C1 segment of cervical spinal cord (tissue), 14 donors: Measurements from ENCODE around the gene ZNF23.
A peak's percentile ranks its signal among the peaks of the same experiment; 100 is the strongest.

Experiments
- DNase-seq, 14 donors: peaks; one replicate each; lab custom pipeline; 2025; lab: John Stamatoyannopoulos, UW

The ZNF23 gene

DNA sequence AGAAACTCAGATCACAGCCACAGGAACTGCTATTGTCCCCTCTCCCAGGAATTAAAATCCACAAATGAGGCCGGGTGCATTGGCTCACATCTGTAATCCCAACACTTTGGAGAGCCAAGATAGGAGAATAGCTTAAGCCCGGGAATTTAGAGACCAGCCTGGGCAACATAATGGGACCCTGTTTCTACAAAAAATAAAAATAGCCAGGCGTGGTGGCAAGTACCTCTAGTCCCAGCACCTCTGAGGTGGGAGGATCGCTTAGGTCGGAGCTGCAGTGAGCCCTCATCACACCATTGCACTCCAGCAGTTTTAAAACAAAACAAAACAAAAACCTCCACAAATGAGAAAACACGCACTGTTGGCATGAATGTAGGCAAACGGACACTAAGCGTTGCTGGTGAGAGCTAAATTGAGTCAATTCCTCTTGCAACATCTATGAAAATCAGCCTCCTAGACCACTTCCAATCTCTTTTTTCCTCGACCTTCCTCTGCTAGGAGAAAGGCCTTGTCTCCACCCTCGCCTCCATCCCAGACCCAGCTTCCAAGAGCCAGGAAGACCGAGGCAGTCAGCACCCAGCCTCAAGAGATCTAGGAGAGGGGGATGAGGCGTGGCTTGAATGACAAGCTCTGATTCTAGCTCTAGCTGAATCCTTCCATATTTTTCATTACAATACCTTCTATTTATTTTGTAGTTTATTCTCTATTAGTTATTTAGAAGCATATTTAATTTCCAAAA is 35.0 kb downstream of the ZNF23 start:
- no peak for DNase-seq

DNA sequence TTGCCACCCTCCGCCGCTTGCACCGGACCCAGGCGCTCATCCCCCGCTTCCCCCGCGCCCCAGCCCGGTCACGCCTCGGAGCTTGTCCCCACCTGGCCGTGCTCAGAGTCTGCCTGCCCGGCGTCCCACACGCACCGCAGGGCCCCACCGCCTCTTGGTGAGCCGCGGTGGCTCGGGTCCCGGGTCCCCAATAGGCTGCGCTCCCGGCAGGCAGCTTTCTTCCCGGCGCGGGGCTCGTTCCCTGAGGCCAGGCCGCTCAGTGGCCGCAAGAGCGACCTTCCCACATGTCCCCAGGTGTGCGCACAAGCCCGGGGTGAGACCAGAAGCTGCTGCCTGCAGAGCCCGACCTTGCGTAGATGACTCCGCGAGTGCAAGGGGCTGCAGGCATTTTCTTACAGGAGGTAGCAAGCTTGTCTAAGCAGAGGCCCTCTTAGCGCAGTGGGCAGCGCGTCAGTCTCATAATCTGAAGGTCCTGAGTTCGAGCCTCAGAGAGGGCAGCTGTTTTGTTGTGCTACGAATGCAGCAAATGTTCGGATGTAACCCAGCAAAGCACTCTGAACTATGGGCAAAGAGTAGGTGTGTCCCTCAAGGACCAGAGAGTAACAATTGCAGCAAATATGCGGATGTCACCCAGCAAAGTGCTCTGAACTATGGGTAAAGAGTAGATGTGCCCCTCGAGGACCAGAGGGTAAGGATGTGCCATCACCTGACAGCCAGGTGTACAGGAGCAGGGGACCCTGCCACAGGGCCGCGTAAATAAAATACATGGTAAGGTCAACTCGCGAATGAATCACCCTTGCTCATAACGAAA is 35.8 kb downstream of the ZNF23 start:
- peak in 1 of 14 donors; percentile 16 for DNase-seq

DNA sequence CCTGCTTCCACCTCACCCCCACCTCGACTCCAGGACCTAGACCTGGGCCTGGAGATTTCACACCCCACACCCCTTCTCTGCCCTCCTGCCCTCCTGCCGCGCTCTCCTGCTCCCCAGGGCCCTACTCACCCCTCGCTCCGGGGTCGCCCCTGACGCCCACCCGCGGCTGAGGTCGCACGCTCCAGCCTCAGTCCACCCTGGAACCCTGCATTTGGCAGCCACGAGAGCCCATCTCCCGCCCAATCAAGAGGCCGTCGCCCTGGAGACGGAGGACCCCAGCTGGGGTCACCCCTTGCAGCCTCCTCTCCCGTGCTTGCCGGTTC is 36.3 kb downstream of the ZNF23 start:
- DNase-seq = no peak

DNA sequence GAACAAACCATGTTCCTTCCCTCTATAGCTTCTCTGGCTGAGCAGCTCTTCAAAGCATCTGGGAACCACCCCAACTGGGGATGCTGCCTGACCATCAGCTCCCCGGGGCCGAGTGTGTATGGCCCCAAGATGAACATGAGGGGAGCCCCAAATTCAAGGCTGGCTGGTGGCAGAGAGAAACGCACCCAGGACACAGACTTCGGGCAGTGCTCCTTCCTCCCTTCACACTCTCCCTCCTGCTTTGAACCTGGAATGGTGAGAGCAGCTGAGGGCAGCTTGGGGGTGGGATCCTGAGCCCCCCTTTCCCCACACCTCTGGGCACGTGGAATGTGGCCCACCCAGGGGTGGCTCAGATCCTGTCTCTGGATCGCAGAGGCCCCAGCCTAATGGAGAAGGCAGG is 37.4 kb downstream of the ZNF23 start:
- no peak for DNase-seq

DNA sequence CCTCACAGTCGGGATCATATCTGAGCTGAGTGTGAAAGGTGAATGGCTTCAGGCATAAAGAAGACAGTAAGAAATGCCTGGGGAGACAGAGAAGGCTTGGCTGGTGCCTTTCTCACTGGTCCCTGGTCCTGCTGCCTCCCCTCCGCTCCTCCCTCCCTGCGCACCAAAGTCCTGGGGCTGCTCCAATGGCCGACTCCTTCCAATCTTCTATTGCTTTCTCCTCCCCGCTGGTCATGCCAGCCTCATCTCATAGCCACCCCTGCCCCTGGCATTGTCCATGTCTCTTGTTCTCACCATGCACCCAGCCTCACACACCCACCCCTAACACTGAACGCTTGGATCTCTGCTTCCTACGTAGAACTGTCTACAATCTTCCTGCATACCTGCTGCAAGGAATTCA is 38.2 kb downstream of the ZNF23 start:
- no peak for DNase-seq

DNA sequence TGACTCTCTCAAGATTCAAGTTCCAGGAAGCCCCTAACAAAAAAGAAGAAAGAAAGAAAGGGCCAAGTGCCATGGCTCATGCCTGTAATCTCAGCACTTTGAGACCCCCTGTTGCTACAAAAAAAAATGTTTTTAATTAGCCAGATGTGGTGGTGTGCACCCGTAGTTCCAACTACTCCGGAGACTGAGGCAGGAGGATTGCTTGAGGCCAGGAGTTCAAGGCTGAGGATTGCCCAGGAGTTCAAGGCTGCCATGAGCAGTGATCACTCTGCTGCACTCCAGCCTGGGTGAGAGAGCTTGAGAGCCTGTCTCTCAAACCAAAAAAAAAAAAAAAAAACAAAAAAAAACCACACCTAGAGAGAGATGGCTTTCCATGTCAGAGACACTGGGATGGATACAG is 39.0 kb downstream of the ZNF23 start:
- DNase-seq = no peak

DNA sequence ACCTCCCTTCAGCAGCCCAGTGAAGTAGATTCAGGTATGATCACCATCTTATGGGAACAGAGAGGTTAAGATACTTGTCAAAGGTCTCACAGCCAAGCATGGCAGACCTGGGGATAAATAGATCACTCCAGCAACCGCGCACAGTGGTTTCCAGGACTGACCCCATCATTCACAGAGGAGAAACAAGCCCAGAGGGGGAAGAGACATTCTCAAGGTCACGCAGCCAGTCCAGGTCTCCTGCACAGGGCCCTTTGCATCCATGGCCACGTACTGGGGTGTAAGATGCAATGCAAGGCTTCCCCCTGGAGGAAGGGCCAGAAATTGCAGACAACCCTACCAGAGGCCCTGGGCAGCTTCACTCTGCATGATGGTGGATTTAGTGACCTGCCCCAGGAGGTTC is 40.1 kb downstream of the ZNF23 start:
- DNase-seq = no peak

DNA sequence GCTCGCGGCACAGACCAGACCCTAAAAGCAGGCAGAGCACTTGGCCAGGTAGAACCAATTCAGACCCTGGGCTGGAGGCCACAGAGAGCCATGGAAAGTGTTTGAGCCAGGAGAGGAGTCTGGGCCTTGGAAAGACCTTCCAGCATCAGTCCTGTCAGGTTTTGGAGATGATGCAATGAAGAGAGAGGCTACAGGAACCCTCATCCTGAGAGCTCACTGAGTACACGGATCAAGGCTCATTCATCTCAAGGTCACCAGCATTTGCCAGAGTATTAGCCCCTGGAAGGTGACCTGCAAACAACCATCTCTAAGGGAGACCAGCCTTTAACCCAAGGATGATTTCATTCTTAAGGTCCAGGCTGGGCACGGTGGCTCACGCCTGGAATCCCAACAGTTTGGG is 48.0 kb downstream of the ZNF23 start:
- no peak for DNase-seq

DNA sequence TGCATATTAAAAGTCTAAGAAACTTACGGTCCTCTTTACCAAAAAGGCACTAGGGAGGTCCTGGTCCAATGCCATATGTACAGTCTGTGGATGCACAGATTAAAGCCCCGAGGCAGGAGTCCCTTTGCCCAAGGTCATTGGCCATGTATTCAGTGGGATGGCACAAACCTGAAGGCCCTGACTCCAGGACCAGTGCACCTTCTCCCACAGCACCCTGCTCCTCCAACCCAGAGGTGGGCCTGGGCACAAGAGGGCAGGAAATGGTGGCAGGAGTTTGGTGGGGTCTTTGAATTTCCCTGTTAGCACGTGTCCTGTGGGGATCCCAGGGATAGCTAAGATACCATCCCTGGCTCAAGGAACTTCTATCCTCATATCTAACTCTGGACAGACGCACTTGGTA is 48.7 kb downstream of the ZNF23 start:
- DNase-seq = no peak

DNA sequence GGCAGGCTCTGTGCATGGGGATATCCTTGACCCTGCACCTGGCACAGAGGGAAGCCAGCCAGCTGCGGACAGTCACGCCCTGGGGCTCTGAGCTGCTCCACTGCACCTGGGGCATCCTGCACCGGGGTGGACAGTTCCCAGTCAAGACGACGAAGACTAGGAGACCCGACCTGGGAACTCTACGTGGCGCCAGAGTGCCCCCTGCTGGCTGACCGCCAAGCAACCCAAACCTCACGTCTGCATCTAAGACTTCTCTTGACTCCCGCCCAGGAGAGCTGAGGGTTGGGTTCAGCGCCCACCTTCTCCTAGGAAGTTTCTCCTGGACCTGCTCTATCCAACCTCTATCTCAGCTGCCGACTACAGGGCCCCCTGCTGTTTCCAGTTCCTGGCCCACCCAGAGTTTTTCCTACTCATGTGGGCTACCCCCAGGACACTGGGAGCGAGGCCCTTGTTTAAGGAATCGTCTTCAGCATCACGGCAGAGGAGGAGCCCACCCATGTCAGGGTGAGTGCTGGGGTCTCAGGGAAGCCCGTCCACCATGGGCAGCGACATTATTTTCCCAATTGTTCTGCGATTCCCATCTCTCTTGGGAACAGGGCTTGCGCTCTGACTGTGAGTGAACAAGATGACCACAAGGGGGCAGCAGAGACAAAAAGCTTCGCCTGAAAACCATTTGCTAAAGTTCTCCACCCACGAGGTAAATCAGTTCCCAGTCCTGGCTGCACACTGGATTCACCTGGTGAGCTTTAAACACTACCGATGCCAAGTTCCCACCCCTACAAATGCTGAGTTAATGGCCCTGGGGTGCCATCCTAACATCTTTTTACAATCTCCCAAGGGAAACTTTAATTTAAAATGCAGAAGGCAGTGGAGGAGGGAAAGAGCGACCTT is 49.5 kb downstream of the ZNF23 start:
- peak in 12 of 14 donors; percentile 4 to 37 (median 20) for DNase-seq

DNA sequence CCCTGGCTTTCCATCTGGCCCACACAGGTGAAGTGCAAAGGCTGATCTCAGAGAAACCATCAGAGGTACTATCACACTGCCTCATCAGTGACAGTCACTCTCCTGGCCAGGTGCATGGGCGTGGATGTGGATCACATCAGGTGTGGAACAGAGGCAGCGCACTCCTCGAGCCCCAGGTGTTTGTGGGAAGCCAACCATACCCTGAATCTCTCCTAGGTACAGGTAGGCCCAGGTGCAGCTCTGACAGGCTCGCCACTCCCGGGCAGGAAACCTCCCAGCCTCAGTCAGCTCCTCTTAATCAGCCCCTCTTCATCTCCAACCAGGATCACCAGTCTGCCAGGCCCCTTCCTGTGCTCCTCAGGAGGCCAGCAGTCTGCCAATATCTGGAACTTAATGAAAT is 51.9 kb downstream of the ZNF23 start:
- DNase-seq = no peak

DNA sequence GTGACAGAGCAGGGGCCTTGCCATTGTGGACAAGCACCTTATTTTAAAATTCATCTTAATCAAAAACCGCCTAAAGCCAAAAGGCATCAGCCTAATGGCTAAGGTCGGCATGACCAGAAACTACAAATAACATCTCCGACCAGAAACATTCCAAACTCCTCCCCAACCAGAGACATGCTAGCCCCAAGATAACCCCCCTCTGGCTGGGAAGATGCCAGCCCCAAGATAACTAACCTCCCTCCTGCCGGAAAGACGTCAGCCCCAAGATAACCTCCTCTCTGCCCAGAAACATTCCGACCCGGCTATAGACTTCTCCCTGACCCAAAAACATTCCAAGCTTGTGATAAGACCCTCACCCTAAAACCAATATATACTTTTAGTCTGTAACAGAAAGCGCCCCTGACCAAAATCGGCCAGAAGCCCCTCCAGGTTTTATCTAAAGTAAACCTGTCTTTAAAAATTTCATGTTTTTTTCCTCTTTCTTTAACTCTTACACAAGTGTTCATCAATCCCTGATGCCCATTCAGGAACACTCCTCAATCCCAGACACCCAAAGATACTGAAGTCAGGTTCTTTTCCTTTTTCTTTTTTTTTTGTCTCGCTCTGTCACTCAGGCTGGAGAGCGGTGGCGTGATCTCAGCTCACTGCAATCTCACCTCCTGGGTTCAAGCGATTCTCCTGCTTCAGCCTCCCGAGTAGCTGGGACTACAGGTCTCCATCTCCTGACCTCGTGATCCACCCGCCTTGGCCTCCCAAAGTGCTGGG is 52.9 kb downstream of the ZNF23 start:
- DNase-seq = no peak

DNA sequence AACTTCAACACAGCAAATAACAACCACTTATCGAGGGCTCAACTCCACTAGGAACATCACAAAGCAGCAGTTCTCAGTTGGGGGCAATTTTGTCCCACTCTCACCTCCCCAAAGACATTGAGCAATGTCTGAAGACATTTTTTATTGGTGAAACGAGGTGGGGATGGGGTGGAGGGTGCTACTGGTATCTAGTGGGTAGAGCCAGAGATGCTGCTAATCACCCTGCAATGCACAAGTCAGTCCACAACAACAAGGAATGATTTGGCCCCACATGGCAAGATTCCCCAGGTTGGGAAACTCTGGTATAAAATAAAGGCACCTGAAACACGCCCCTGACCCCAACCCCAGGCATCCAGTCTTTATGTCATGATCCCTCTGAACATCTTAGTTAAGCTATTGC is 53.5 kb downstream of the ZNF23 start:
- no peak for DNase-seq

DNA sequence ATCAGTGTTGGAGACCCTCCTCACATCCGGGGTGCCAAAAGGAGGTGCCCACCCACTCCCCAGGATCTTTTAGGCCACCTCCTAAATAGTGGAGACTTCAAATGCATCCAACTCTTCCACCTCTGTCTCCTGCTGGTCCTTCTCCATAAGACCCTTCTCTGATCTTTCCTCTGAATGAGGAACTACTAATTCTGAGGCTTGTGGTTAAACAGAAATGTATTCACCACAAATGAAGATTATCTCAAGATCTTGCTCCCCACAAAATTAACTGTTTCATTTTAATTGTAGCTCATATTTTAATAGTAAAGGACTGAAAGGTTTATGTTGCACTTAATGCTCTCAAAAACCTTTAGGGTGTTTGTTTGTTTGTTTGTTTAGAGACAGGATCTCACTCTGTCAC is 54.3 kb downstream of the ZNF23 start:
- DNase-seq = no peak

DNA sequence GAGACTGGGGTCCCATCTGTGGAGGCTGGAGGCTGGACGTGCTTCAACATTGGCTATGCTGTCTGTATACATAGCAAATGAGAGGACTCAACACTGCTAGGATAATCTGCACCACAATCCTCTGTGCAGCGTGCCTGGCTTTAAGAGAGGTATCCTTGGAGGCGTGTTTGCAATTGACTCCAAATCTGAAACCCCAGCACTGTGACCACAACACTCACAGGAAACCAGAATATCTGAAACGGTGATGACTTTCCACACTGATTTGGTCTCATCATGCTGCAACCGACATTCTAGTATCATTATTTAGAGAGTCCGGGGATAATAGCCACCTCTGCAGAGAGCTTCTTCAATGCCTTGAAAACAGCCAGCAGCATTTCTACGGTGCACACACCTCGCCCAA is 55.3 kb downstream of the ZNF23 start:
- no peak for DNase-seq

DNA sequence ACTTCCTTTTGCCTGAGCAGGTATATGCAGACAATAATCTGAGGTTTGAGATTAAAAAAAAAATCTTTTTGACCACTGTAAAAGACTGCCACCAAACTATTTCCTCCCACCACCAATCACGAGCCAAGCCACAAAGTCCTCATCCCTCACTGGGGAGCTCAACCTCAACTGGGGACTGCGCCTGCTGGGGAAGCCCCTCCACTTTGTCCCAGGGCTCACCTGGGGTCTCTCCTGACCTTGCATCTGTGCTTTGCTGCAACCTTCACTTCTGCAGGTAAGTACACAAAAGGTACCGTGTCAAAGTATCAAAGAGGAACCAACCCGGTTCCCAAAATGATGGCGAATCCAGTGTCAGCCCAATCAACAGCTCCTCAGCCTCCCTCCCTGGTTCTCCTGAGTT is 55.7 kb downstream of the ZNF23 start:
- DNase-seq = no peak

DNA sequence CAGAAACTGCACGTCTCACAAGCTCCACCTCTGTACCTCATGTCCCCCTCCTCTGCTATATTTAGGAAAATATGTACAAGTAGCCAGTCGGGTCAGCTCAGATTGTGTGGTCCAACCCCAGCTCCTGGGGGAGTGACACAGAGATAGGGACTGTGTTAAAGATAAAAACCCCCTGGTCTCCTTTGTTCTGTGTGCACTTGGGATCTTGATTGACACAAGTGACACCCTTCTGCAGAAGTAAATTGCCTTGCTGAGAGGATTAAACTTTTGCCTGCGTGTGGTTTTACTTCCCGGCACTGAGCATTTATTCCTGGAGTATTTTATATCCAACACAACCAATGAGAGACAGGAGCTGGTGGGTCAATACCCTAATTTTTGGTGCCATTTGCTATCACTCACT is 57.7 kb downstream of the ZNF23 start:
- no peak for DNase-seq

DNA sequence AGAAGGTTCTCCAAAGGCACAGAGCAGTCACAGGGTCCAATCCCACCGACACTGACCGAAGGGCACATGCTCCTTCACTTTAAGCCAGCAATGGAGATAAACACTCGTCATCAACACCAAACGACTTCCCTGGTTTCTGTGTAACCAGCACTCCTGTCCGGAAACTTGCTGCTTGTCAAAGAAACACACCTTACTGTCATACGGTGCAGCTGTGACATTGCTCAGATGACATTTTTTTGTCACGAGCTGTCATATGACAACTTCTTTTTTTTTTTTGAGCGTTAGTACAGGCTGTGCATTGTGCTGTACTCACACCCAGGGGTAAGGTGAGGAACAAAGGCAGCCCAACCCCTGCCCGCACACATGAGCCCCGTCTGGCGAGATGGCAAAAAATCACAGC is 59.4 kb downstream of the ZNF23 start:
- DNase-seq = no peak

DNA sequence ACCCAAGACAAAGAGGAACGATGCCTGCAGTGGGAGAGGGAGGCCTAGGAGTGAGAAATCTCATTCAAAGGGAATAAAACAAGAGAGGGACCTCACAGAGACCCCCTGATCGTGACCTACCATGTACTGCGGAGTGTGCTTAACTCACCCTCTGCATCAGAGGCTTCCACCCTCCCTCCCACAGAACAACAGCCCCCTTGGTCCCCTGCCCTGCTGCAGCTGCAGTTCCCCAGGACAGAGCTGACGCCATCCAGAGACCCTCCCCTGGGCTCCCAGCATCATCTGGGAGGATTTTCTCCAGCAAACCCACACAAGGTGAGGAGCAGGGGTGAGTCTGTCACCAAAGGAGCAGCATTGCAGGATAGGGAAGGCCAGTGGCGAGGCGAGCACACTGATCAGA is 60.0 kb downstream of the ZNF23 start:
- no peak for DNase-seq

DNA sequence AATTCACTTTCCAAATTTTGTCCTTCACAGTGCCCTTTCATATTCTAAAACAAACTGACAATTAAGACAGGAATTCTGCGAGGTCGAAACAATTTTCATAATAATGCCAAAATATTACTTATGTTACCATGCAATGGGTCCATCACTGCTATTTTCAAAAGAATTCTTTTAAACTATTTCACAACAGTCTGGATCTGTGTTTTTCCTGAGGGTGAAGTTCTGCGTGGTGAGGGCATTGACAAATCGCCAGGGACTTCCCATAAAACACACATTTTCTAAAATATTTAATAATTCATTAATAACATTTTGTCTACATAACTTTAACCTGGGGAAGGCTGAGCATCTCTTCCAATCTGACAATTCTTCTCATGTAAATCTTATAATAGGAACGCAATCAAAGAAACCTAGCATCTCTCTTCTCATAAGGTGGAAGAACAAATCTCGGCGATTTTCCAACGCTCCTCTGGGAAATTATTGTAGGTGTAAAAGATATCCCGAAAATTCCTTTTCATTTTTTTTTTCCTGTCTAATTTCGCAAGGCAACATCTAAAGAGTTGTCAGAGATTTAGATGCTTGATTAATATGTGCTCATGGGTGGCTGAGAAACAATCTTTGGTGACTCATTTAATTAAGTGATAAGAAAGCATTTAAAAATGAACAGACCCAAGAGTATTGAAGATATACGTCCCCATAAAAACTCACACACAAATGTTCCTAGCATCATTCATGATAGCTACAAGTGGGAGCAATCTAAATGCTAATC is 62.1 kb downstream of the ZNF23 start:
- DNase-seq = no peak
